Neural cell (in vitro differentiated cells): Measurements from ENCODE around the gene HOXB6. TPM values are rescaled to one million over a fixed set of nuclear protein-coding genes. Genes with fewer than 3 reads are reported as not detected.

Experiments used
- H2AFZ ChIP-seq: fragments of 200-600, 300-800 bp; sonication (generic), shearing (Covaris generic); 2 replicates; pipeline ENCODE4 v1.6.0; 2014; ENCODE audit warnings: low read depth, mild to moderate bottlenecking, antibody characterized with exemption, low read length, moderate library complexity
- H3F3A ChIP-seq: fragments of 200-600 bp; shearing (Covaris generic); 2 replicates; pipeline ENCODE4 v1.6.1; 2016; ENCODE audit warnings: mild to moderate bottlenecking, moderate library complexity, mixed read lengths, antibody characterized with exemption, low read length; ENCODE audit not compliant: insufficient read depth, poor library complexity, severe bottlenecking
- H3K27ac ChIP-seq: fragments of 200-600, 300-800 bp; sonication (generic), shearing (Covaris generic); 2 replicates; pipeline ENCODE4 v1.5.1; 2014; ENCODE audit warnings: mild to moderate bottlenecking, low read length, moderate library complexity
- H3K27me3 ChIP-seq: fragments of 300-800, 200-600 bp; sonication (generic), shearing (Covaris generic); 2 replicates; pipeline ENCODE4 v1.6.0; 2014; ENCODE audit warnings: mild to moderate bottlenecking, low read depth, low read length, moderate library complexity; ENCODE audit not compliant: insufficient read depth
- H3K36me3 ChIP-seq: fragments of 300-800, 200-600 bp; sonication (generic), shearing (Covaris generic); 2 replicates; pipeline ENCODE4 v1.5.1; 2014; ENCODE audit warnings: mild to moderate bottlenecking, antibody characterized with exemption, low read length, moderate library complexity; ENCODE audit not compliant: insufficient read depth
- H3K4me2 ChIP-seq: fragments of 300-800, 200-600 bp; sonication (generic), shearing (Covaris generic); 2 replicates; pipeline ENCODE4 v1.6.0; 2014; ENCODE audit warnings: mild to moderate bottlenecking, low read length
- H3K4me3 ChIP-seq: fragments of 300-800, 200-600 bp; sonication (generic), shearing (Covaris generic); 2 replicates; pipeline ENCODE4 v1.5.1; 2014; ENCODE audit warnings: mild to moderate bottlenecking, low read length, moderate library complexity
- H3K79me2 ChIP-seq: fragments of 200-600 bp; shearing (Covaris generic); replicated peaks from 2 replicates; pipeline ENCODE4 v1.6.0; 2014; ENCODE audit warnings: mild to moderate bottlenecking, low read length, moderate library complexity; ENCODE audit not compliant: insufficient read depth
- H3K9ac ChIP-seq: fragments of 300-800, 200-600 bp; sonication (generic), shearing (Covaris generic); 2 replicates; pipeline ENCODE4 v1.6.1; 2016; ENCODE audit warnings: mild to moderate bottlenecking, low read length, mixed read lengths
- H3K9me2 ChIP-seq: fragments of 200-600 bp; shearing (Covaris generic); 2 replicates; pipeline ENCODE4 v1.6.1; 2016; ENCODE audit warnings: mild to moderate bottlenecking, low read length, mixed read lengths; ENCODE audit not compliant: insufficient read depth
- H3K9me3 ChIP-seq: fragments of 200-600, 300-800 bp; sonication (generic), shearing (Covaris generic); 2 replicates; pipeline ENCODE4 v1.6.1; 2016; ENCODE audit warnings: mild to moderate bottlenecking, mixed run types, low read length, moderate library complexity, mixed read lengths
- H4K20me1 ChIP-seq: fragments of 200-600 bp; shearing (Covaris generic); 2 replicates; pipeline ENCODE4 v1.6.1; 2016; ENCODE audit warnings: mild to moderate bottlenecking, mixed run types; ENCODE audit not compliant: insufficient read depth
- EP300 ChIP-seq: fragments of 450-650 bp; conservative IDR thresholded peaks from 2 replicates; pipeline ENCODE4 v1.6.1; 2014; ENCODE audit warnings: antibody characterized with exemption, mild to moderate bottlenecking, moderate library complexity; ENCODE audit not compliant: poor library complexity, severe bottlenecking
- EZH2 ChIP-seq: fragments of 200-600, 300-800 bp; shearing (Covaris generic), sonication (generic); IDR thresholded peaks from 2 replicates; pipeline ENCODE4 v1.6.1; 2014; ENCODE audit warnings: antibody characterized with exemption, low read length, borderline replicate concordance, mild to moderate bottlenecking; ENCODE audit not compliant: insufficient read depth, poor library complexity, severe bottlenecking
- MXI1 ChIP-seq: fragments of 450-650 bp; conservative IDR thresholded peaks from 2 replicates; pipeline ENCODE4 v1.6.1; 2014; ENCODE audit warnings: antibody characterized with exemption, mild to moderate bottlenecking; ENCODE audit not compliant: poor library complexity, severe bottlenecking
- POLR2AphosphoS5 ChIP-seq: IDR thresholded peaks from 2 replicates; pipeline ENCODE4 v1.6.1; 2012
- RAD21 ChIP-seq: fragments of 450-650 bp; conservative IDR thresholded peaks from 2 replicates; pipeline ENCODE4 v1.6.1; 2014; ENCODE audit warnings: antibody characterized with exemption, mild to moderate bottlenecking, moderate library complexity
- SMC3 ChIP-seq: fragments of 450-650 bp; conservative IDR thresholded peaks from 2 replicates; pipeline ENCODE4 v1.6.1; 2014; ENCODE audit warnings: antibody characterized with exemption, mild to moderate bottlenecking, moderate library complexity; ENCODE audit not compliant: poor library complexity
- TAF1 ChIP-seq: IDR thresholded peaks from 2 replicates; pipeline ENCODE4 v1.6.1; 2012; ENCODE audit warnings: low read depth
- polyA plus RNA-seq: library from polyadenylated mRNA; depleted of rRNA; stranded (reverse); fragments of >200 nt; gene quantifications from 2 replicates; pipeline ENCODE4 v1.2.3, GENCODE V29; 2014
- TF ChIP-seq, protein P1 (sequence below): IDR thresholded peaks from 2 replicates; pipeline ENCODE4 v1.6.1; 2012; ENCODE audit warnings: borderline replicate concordance
- TF ChIP-seq, protein P2 (sequence below): fragments of 450-650 bp; IDR thresholded peaks from 2 replicates; pipeline ENCODE4 v1.5.1; 2014; ENCODE audit warnings: antibody characterized with exemption, mild to moderate bottlenecking, moderate library complexity; ENCODE audit not compliant: poor library complexity, severe bottlenecking

The HOXB6 gene
- polyA plus RNA-seq, 1 donor from 2014 or later: not detected

DNA sequence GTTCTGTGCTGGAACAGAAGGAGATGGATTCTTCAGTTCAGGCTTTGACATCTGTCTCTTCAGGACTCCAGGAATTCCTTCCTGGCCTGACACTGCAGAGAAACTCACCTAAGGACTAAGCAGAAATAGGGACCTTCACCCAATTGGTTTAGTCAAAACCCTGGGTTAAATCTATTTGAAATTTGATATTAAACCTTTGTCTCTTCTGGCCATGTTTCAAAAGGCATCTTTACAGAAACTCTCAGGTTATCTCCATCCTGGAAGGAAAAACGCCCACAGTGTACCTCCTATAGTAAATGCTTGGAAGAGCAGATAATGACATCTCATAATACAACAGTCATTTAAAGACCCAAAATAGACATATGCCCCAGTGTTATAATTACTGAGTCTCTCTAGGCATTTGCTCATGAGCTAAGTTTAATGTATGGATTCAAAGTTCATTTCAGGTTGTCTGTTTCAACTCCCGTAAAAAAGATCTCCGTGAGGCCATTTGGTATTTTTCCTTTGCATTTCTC lies 21.0 kb downstream of the HOXB6 start:
- Histone ChIP-seq H3K36me3 (no peaks in the 10 kb centered on the region), H3K4me2 (no peak overlapping the region), H2AFZ (no peak overlapping the region), H3K27ac (no peak overlapping the region), H3F3A (no peaks in the 10 kb centered on the region), H4K20me1 (no peaks in the 10 kb centered on the region), H3K9me3 (peaks cover 8% of the 10 kb centered on the region), H3K9me2 (no peaks in the 10 kb centered on the region), H3K27me3 (peaks cover 100% of the 10 kb centered on the region), H3K9ac (no peak overlapping the region), H3K4me3 (no peak overlapping the region), H3K79me2 (no peaks in the 10 kb centered on the region)
- TF ChIP-seq, protein P1, sequence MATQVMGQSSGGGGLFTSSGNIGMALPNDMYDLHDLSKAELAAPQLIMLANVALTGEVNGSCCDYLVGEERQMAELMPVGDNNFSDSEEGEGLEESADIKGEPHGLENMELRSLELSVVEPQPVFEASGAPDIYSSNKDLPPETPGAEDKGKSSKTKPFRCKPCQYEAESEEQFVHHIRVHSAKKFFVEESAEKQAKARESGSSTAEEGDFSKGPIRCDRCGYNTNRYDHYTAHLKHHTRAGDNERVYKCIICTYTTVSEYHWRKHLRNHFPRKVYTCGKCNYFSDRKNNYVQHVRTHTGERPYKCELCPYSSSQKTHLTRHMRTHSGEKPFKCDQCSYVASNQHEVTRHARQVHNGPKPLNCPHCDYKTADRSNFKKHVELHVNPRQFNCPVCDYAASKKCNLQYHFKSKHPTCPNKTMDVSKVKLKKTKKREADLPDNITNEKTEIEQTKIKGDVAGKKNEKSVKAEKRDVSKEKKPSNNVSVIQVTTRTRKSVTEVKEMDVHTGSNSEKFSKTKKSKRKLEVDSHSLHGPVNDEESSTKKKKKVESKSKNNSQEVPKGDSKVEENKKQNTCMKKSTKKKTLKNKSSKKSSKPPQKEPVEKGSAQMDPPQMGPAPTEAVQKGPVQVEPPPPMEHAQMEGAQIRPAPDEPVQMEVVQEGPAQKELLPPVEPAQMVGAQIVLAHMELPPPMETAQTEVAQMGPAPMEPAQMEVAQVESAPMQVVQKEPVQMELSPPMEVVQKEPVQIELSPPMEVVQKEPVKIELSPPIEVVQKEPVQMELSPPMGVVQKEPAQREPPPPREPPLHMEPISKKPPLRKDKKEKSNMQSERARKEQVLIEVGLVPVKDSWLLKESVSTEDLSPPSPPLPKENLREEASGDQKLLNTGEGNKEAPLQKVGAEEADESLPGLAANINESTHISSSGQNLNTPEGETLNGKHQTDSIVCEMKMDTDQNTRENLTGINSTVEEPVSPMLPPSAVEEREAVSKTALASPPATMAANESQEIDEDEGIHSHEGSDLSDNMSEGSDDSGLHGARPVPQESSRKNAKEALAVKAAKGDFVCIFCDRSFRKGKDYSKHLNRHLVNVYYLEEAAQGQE: no peak
- TF ChIP-seq SMC3 (no peak), EP300 (no peak), POLR2AphosphoS5 (no peak), RAD21 (no peak), TAF1 (no peak), MXI1 (no peak), EZH2 (no peak)
- TF ChIP-seq, protein P2, sequence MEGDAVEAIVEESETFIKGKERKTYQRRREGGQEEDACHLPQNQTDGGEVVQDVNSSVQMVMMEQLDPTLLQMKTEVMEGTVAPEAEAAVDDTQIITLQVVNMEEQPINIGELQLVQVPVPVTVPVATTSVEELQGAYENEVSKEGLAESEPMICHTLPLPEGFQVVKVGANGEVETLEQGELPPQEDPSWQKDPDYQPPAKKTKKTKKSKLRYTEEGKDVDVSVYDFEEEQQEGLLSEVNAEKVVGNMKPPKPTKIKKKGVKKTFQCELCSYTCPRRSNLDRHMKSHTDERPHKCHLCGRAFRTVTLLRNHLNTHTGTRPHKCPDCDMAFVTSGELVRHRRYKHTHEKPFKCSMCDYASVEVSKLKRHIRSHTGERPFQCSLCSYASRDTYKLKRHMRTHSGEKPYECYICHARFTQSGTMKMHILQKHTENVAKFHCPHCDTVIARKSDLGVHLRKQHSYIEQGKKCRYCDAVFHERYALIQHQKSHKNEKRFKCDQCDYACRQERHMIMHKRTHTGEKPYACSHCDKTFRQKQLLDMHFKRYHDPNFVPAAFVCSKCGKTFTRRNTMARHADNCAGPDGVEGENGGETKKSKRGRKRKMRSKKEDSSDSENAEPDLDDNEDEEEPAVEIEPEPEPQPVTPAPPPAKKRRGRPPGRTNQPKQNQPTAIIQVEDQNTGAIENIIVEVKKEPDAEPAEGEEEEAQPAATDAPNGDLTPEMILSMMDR: no peak

DNA sequence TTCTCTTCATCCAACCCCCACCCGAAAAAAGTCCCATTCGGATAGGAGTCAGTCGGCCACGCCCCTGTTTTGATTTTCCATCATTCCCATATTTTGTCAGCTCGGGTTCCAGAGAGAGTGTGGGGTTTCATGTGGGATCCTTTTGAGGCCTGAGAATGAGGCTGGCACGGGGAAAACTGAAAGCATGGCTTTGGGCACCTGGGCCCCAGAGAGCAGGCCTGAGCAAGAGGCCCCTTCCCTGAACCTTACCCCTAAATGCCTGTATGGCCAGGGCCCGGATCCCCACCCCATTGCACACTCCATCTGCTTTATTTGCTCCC lies 22.1 kb downstream of the HOXB6 start:
- TF ChIP-seq EZH2 (no peak), MXI1 (no peak)
- TF ChIP-seq, protein P2: no peak
- Histone ChIP-seq H3F3A (no peaks in the 10 kb centered on the region), H3K9me2 (no peaks in the 10 kb centered on the region), H3K4me3 (no peak overlapping the region), H3K36me3 (no peaks in the 10 kb centered on the region), H3K79me2 (no peaks in the 10 kb centered on the region), H3K9ac (no peak overlapping the region), H4K20me1 (no peaks in the 10 kb centered on the region), H3K9me3 (peaks cover 8% of the 10 kb centered on the region), H2AFZ (no peak overlapping the region), H3K27me3 (peaks cover 98% of the 10 kb centered on the region), H3K27ac (no peak overlapping the region), H3K4me2 (no peak overlapping the region)
